NT2/D1 (cell line): ENCODE measurements around the gene RBKS.

Experiments
- SUZ12 ChIP-seq: IDR thresholded peaks from 2 replicates; pipeline ENCODE4 v1.6.1; 2011; ENCODE audit not compliant: insufficient read length, insufficient read depth; ENCODE audit errors: extremely low read depth
- YY1 ChIP-seq: IDR thresholded peaks from 2 replicates; pipeline ENCODE4 v1.6.1; 2011; ENCODE audit not compliant: insufficient read length, insufficient read depth
- ZNF274 ChIP-seq: IDR thresholded peaks from 2 replicates; pipeline ENCODE4 v1.6.1; 2011; ENCODE audit warnings: mild to moderate bottlenecking, low read depth, low read length

GRCh38 chr2:27914805-27915175 lies 24.6 kb upstream of the RBKS start:
- TF ChIP-seq ZNF274 (no peak), SUZ12 (no peak), YY1 (no peak)
